Upper lobe of left lung (tissue), 6 donors: ENCODE results near the gene ZKSCAN3. TPM values are rescaled to one million over a fixed set of nuclear protein-coding genes. Genes with fewer than 3 reads are reported as not detected.
A peak's percentile ranks its signal among the peaks of the same experiment; 100 is the strongest.

Experiments used
- ATAC-seq, 2 donors: fragments of 200-7000 bp; cut with Tn5 transposase; one replicate each; pipeline ENCODE4 v1.9.1; 2022; ENCODE audit warnings: mild to moderate bottlenecking in 2 of 2, moderate library complexity in 2 of 2; ENCODE audit not compliant: low FRiP score in 2 of 2
- DNase-seq, 2 donors: peaks; one replicate each; pipeline ENCODE4 v3.0.0-alpha.2; 2019 to 2020
- H3K27ac ChIP-seq, 4 donors: fragments of 200-600 bp; sonication (generic); one replicate each; pipeline ENCODE4 v1.5.1; 2016 to 2019
- H3K27me3 ChIP-seq, 4 donors: fragments of 200-600 bp; sonication (generic); one replicate each; pipeline ENCODE4 v1.5.1; 2017 to 2019
- H3K36me3 ChIP-seq, 4 donors: fragments of 200-600 bp; sonication (generic); one replicate each; pipeline ENCODE4 v1.5.1; 2016 to 2019
- H3K4me1 ChIP-seq, 4 donors: fragments of 200-600 bp; sonication (generic); one replicate each; pipeline ENCODE4 v1.5.1; 2018 to 2019
- H3K4me3 ChIP-seq, 4 donors: fragments of 200-600 bp; sonication (generic); one replicate each; pipeline ENCODE4 v1.5.1; 2017 to 2019; ENCODE audit warnings: mild to moderate bottlenecking in 2 of 4, moderate library complexity in 1 of 4
- H3K9me3 ChIP-seq, 4 donors: fragments of 200-600 bp; sonication (generic); one replicate each; pipeline ENCODE4 v1.5.1; 2018 to 2019
- EP300 ChIP-seq, 4 donors: sonication (generic); formaldehyde crosslinking; IDR thresholded peaks; one replicate each; pipeline ENCODE4 v1.5.1; 2017; ENCODE audit warnings: antibody characterized with exemption in 4 of 4, control low read depth in 2 of 4
- POLR2A ChIP-seq, 4 donors: fragments of 450-650 bp; IDR thresholded peaks; one replicate each; pipeline ENCODE4 v1.5.1; 2016 to 2017; ENCODE audit warnings: antibody characterized with exemption in 4 of 4, mild to moderate bottlenecking in 2 of 4
- POLR2AphosphoS5 ChIP-seq, 2 donors: sonication (generic); formaldehyde crosslinking; IDR thresholded peaks; one replicate each; pipeline ENCODE4 v1.5.1; 2017; ENCODE audit warnings: antibody characterized with exemption in 2 of 2
- WGBS, 2 donors: methylation state at CpG; one replicate each; pipeline ENCODE4 v1.1.5; 2017 to 2018; 5-methylcytosine and 5-hydroxymethylcytosine counted together
- total RNA-seq, 6 donors: library from RNA; depleted of rRNA in 4 of 6; stranded (reverse); fragments of >200 nt in 4 of 6; gene quantifications; one replicate each; pipeline versions ENCODE4 v1.1.0 to v1.2.1, GENCODE V29; 2016 to 2021
- TF ChIP-seq, protein P1 (sequence below), 6 experiments: fragments of 450-650 bp in 4 of 6; fragments of 200-600 bp in 2 of 6; sonication (generic) in 2 of 6; IDR thresholded peaks; one replicate each; pipeline ENCODE4 v1.5.1; 2016 to 2019; ENCODE audit warnings: antibody characterized with exemption in 6 of 6
- donor health status: DM: no; HTN: no; CAD: no; lungs with moderate emphysema.
- donor health status: DM: no; HTN: yes; CAD: no; lungs with severe emphysema.

The ZKSCAN3 gene
- total RNA-seq, 6 donors from 2014 or later = 2.6 to 10.5 (median 5.6) TPM

DNA sequence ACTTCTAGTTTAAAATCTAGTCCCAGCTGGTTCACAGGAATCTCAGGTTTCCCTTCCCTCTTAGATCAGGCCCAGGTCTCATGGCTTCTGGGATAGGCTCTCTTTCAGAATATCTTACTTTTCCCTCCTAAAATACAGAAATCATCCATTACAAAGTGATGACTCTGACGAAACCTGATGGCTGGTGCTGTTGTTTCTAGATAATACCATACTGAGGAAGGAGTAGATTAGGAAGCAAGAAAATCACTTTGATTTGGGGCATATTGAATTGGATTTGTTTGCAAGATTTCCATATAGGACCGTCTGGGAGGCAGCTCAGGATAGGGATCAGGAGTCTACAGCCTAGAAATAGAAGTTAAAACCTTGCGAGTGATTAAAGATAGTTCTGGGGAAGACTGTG lies 3.6 kb downstream of the ZKSCAN3 start:
- DNase-seq (no peak), ATAC-seq (no peak)
- Histone ChIP-seq H3K27ac (peak overlapping the region; percentile 50 to 88 (median 83)), H3K4me1 (peaks cover 28 to 38% (median 32%) of the 10 kb centered on the region in 4 donors), H3K4me3 (peak overlapping the region in 3 of 4 donors; percentile 9 to 17 (median 17)), H3K27me3 (no peaks in the 10 kb centered on the region), H3K9me3 (no peaks in the 10 kb centered on the region), H3K36me3 (no peaks in the 10 kb centered on the region)
- 83 to 90% methylated on average over 3 of the region's 3 CpGs for WGBS, 2 donors
- no peak for TF ChIP-seq POLR2A (IDR thresholded peaks at IDR 0.05)
- TF ChIP-seq, protein P1, sequence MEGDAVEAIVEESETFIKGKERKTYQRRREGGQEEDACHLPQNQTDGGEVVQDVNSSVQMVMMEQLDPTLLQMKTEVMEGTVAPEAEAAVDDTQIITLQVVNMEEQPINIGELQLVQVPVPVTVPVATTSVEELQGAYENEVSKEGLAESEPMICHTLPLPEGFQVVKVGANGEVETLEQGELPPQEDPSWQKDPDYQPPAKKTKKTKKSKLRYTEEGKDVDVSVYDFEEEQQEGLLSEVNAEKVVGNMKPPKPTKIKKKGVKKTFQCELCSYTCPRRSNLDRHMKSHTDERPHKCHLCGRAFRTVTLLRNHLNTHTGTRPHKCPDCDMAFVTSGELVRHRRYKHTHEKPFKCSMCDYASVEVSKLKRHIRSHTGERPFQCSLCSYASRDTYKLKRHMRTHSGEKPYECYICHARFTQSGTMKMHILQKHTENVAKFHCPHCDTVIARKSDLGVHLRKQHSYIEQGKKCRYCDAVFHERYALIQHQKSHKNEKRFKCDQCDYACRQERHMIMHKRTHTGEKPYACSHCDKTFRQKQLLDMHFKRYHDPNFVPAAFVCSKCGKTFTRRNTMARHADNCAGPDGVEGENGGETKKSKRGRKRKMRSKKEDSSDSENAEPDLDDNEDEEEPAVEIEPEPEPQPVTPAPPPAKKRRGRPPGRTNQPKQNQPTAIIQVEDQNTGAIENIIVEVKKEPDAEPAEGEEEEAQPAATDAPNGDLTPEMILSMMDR (IDR thresholded peaks at IDR 0.05) = no peak

DNA sequence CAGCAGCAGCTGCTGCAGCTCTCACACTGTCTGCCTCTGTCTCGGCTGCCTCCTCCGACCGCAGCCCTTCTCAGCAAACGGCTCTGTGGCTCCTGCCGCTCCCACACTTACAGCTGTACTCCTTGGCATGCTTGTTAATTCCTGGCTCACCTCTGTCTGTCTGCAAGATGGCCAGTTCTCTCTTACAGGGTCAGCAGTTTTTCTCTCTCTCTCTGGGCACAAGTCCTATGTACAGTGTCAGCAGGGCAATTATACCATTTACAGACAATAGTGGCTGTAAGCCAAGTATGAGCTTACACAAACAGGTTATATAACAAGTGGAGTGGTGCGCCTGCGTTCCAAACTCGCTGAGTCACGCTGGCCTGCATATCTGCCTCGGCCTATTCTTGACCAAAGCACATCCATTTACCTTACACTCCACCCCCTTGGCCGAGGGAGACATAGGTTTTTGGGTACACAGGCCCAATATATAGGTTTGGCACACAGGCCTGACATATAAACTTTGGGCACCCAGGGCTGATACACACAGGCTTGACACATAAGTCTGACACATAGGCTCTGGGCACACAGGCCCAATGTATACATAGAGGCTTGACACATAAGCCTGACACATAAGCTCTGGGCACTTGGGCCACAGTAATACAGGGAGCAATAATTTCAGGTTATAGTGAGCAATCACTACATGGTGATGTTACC lies 4.4 kb downstream of the ZKSCAN3 start:
- Histone ChIP-seq H3K9me3 (no peaks in the 10 kb centered on the region), H3K4me1 (peaks cover 28 to 38% (median 32%) of the 10 kb centered on the region in 4 donors), H3K27ac (peak overlapping the region; percentile 81 to 88 (median 84)), H3K36me3 (no peaks in the 10 kb centered on the region), H3K27me3 (no peaks in the 10 kb centered on the region), H3K4me3 (peak overlapping the region in 3 of 4 donors; percentile 9 to 17 (median 17))
- ATAC-seq (peak; percentile 32 to 37), DNase-seq (peak; percentile 18 to 69)
- TF ChIP-seq POLR2A (IDR thresholded peaks at IDR 0.05) (peak in 1 of 4 donors; percentile 22), EP300 (IDR thresholded peaks at IDR 0.05) (peak in 1 of 4 donors; percentile 37), POLR2AphosphoS5 (IDR thresholded peaks at IDR 0.05) (peak in 1 of 2 donors; percentile 37)
- TF ChIP-seq, protein P1 (IDR thresholded peaks at IDR 0.05) = no peak
- WGBS, 2 donors = 53 to 84% methylated on average over 11 of the region's 11 CpGs

DNA sequence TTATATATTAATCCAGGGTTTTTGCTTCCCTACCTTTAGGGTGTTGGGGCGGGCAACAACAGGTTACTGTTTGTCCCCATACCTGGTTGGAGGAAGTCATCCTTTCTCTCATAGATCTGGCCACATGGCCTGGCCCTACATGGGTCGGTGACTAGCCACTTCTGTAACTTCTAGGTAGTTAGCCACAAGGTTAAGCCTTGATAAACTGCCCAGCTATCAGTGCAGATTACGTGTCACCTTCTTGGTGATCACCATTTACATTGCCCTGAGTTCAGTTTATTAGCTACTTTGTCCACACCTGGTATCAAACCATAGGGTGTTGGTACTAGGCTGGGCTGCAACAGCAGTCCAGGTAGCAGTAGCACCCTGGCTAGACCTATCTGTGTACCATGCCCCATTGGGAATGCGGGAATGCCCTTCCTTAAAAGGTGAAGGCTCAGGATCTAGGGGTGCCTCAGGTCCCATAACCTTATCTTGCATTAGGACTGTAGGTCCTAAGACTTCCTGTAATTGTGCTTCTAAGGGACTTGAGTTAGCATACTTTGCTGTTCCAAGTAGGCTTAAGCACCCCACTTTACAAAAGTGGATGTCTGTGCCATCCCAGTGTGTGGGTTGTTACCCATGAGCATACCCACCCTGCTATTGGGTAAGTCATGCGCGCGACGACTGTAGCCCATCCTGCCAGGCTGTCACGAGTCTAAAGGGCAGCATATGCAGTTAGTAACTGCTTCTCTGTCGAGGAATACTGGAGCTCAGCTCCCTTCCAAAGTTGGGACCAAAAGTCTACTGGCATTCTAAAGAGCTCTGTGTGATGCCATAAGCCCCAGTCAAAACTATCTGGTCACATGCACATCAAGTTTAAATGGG lies 5.2 kb downstream of the ZKSCAN3 start:
- H3K27ac ChIP-seq = peak overlapping the region; percentile 81 to 88 (median 84)
- H3K36me3 ChIP-seq = peaks cover 0 to 4% (median 0%) of the 10 kb centered on the region in 4 donors
- no peak for TF ChIP-seq POLR2AphosphoS5 (IDR thresholded peaks at IDR 0.05)
- no peak for TF ChIP-seq EP300 (IDR thresholded peaks at IDR 0.05)
- TF ChIP-seq POLR2A (IDR thresholded peaks at IDR 0.05) = no peak
- TF ChIP-seq, protein P1 (IDR thresholded peaks at IDR 0.05) = no peak
- H3K4me1 ChIP-seq = peaks cover 28 to 38% (median 32%) of the 10 kb centered on the region in 4 donors
- WGBS, 2 donors = 74 to 81% methylated on average over 9 to 10 of the region's 10 CpGs
- DNase-seq = peak in 1 of 2 donors; percentile 35
- H3K9me3 ChIP-seq = no peaks in the 10 kb centered on the region
- no peak for ATAC-seq
- peak overlapping the region in 3 of 4 donors; percentile 47 to 70 (median 66) for H3K4me3 ChIP-seq
- no peaks in the 10 kb centered on the region for H3K27me3 ChIP-seq

DNA sequence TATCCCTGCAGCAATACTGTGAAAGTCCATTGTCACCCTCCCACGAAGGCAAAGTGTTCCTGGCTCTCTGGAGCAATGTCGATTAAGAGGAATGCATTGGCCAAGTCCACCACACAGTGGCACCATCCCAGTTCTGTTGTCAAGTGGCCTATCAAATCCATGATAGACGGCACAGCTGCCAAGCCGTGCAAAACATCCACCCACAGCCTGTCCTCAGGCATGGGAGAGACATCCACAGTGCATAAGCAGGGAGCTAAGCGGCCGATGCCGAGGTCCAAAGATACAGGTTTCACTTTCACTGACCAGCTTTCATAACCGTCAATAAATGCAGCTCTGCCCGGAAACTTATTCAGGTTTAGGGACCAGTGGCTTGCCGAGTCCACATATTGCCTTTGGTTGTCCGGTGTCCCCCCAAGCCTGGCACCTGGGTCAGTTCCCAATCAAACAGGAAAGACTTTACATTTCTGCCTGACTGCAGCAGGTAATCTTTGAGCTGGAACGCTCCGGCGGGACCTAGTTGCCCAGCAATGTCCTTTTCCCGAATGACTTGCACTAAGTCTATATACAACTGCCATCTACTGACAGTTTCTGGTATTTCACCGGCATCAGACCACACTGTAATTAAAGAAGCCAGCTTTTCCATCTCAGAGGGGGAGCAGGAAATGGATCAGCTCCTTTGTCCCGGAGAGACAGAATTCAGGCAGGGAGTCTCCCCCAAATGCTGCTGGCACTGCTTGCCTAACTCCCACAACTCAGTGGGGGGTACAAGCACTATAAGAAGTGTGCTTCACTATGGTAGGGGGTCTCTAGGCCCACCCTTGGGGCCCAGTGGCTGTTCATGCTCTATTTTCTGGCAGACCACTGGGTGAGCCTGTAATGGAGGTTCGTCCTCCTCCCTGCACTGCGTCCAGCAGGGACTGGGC lies 6.3 kb downstream of the ZKSCAN3 start:
- peaks cover 0 to 11% (median 0%) of the 10 kb centered on the region in 4 donors for H3K36me3 ChIP-seq
- ATAC-seq = peak; percentile 92 to 94
- H3K4me3 ChIP-seq = peak overlapping the region; percentile 11 to 70 (median 56)
- H3K27ac ChIP-seq = peak overlapping the region; percentile 81 to 88 (median 84)
- H3K27me3 ChIP-seq = no peaks in the 10 kb centered on the region
- peak in 1 of 2 donors; percentile 87 for DNase-seq
- WGBS, 2 donors = 6 to 10% methylated on average over 13 to 19 of the region's 19 CpGs
- H3K9me3 ChIP-seq = no peaks in the 10 kb centered on the region
- TF ChIP-seq, protein P1 (IDR thresholded peaks at IDR 0.05) = peak; percentile 83 to 94 (median 90)
- TF ChIP-seq EP300 (IDR thresholded peaks at IDR 0.05) (no peak), POLR2AphosphoS5 (IDR thresholded peaks at IDR 0.05) (peak; percentile 40 to 57), POLR2A (IDR thresholded peaks at IDR 0.05) (peak in 1 of 4 donors; percentile 30)
- H3K4me1 ChIP-seq = peaks cover 22 to 29% (median 25%) of the 10 kb centered on the region in 4 donors
